GM21528 (cell line): ENCODE measurements around the gene ZNF2.

Experiments
- ATAC-seq: cut with Tn5 transposase; IDR thresholded peaks from one replicate; pipeline ENCODE4 v1.9.1; 2021; ENCODE audit warnings: mild to moderate bottlenecking, moderate library complexity; ENCODE audit not compliant: unreplicated experiment, low FRiP score

The ZNF2 gene

GRCh38 chr2:95203911-95204310 lies 38.3 kb downstream of the ZNF2 start:
- ATAC-seq = no peak

- no peak for ATAC-seq
Observed at GRCh38 chr2:95204396-95204795, 38.8 kb downstream of the ZNF2 start.

- ATAC-seq = no peak
Observed at GRCh38 chr2:95206096-95206495, 40.5 kb downstream of the ZNF2 start.

GRCh38 chr2:95207111-95207961 lies 41.7 kb downstream of the ZNF2 start, which contains the start of gene ZNF892:
ZNF892 (plus strand) TSS chr2:95207521; CDS start chr2:95207816, 295 bp downstream.
- ATAC-seq = peak; percentile 98

GRCh38 chr2:95208106-95208505 lies 42.5 kb downstream of the ZNF2 start:
- no peak for ATAC-seq

GRCh38 chr2:95215018-95215612 lies 49.5 kb downstream of the ZNF2 start:
- ATAC-seq = no peak

GRCh38 chr2:95220449-95220848 lies 54.8 kb downstream of the ZNF2 start:
- no peak for ATAC-seq

GRCh38 chr2:95225658-95226057 lies 60.0 kb downstream of the ZNF2 start:
- ATAC-seq = no peak

- ATAC-seq = no peak
Observed at GRCh38 chr2:95231723-95232122, 66.1 kb downstream of the ZNF2 start.

GRCh38 chr2:95232232-95232631 lies 66.6 kb downstream of the ZNF2 start:
- no peak for ATAC-seq
